PFSK-1 (cell line): ENCODE results near the gene DECR2.

Experiments
- FOXP2 ChIP-seq: optimal IDR thresholded peaks from 2 replicates; pipeline ENCODE3; 2011; ENCODE audit warnings: borderline replicate concordance, control low read depth, inconsistent platforms; ENCODE audit not compliant: insufficient read depth; ENCODE audit errors: extremely low read length, extremely low read depth
- POLR2AphosphoS5 ChIP-seq: IDR thresholded peaks from 2 replicates; pipeline ENCODE4 v1.6.1; 2012; ENCODE audit warnings: low read depth, mild to moderate bottlenecking, control low read depth, low read length, moderate library complexity
- REST ChIP-seq, 2 experiments: IDR thresholded peaks; 2 replicates each; pipeline versions ENCODE4 v1.6.1 to v1.8.0; 2011 to 2012; ENCODE audit warnings: low read depth in 2 of 2, low read length in 2 of 2, control low read depth in 1 of 2, inconsistent platforms in 1 of 2, mild to moderate bottlenecking in 1 of 2, moderate library complexity in 1 of 2; ENCODE audit not compliant: insufficient read depth in 1 of 2
- SIN3A ChIP-seq: IDR thresholded peaks from 2 replicates; pipeline ENCODE4 v1.6.1; 2012; ENCODE audit warnings: mild to moderate bottlenecking, low read length, moderate library complexity, borderline replicate concordance; ENCODE audit not compliant: insufficient read depth
- TAF1 ChIP-seq: IDR thresholded peaks from 2 replicates; pipeline ENCODE4 v1.6.1; 2012; ENCODE audit warnings: low read length, control low read depth, borderline replicate concordance; ENCODE audit not compliant: insufficient read depth

The DECR2 gene

GRCh38 chr16:444027-444426, 42.3 kb downstream of the DECR2 start:
- TF ChIP-seq TAF1 (no peak), SIN3A (no peak), POLR2AphosphoS5 (no peak)

GRCh38 chr16:445566-445965, 43.9 kb downstream of the DECR2 start:
- TF ChIP-seq TAF1 (no peak), FOXP2 (no peak), POLR2AphosphoS5 (no peak), SIN3A (no peak), REST (IDR thresholded peaks at IDR 0.05; ENCODE audit: insufficient read depth in 1 of 2, low read depth in 2 of 2, low read length in 2 of 2) (no peak)

GRCh38 chr16:450385-450784, 48.7 kb downstream of the DECR2 start:
- TF ChIP-seq FOXP2 (no peak), POLR2AphosphoS5 (no peak), SIN3A (no peak), TAF1 (no peak), REST (IDR thresholded peaks at IDR 0.05; ENCODE audit: insufficient read depth in 1 of 2, low read depth in 2 of 2, low read length in 2 of 2) (no peak)

- no peak for TF ChIP-seq TAF1
Observed at GRCh38 chr16:450785-451512, 49.3 kb downstream of the DECR2 start.

GRCh38 chr16:454397-454940, 52.8 kb downstream of the DECR2 start:
- TF ChIP-seq FOXP2 = no peak
- no peak for TF ChIP-seq TAF1
- no peak for TF ChIP-seq REST (IDR thresholded peaks at IDR 0.05; ENCODE audit: insufficient read depth in 1 of 2, low read depth in 2 of 2, low read length in 2 of 2)
- TF ChIP-seq POLR2AphosphoS5 = no peak
- TF ChIP-seq SIN3A = no peak

GRCh38 chr16:455453-455852, 53.8 kb downstream of the DECR2 start:
- TF ChIP-seq REST (IDR thresholded peaks at IDR 0.05; ENCODE audit: insufficient read depth in 1 of 2, low read depth in 2 of 2, low read length in 2 of 2) (no peak), POLR2AphosphoS5 (no peak), TAF1 (no peak), SIN3A (no peak), FOXP2 (no peak)
